OCI-LY7 (cell line): ENCODE results near the gene MORN5. TPM values are rescaled to one million over a fixed set of nuclear protein-coding genes. Genes with fewer than 3 reads are reported as not detected.

Source experiments
- BruUV-seq: library from RNA; stranded (reverse); fragments of 400-500 nt; replicated peaks from 2 replicates; lab custom pipeline; 2021; lab: Mats Ljungman, UMichigan
- CTCF ChIA-PET: fragments of 300-600 bp; sonication (Branson Sonifier 250); formaldehyde crosslinking; loops from one replicate; lab custom pipeline; 2022; ENCODE audit warnings: antibody characterized with exemption; ENCODE audit not compliant: unreplicated experiment; lab: Charles Lee
- POLR2A ChIA-PET: fragments of 300-600 bp; sonication (Branson Sonifier 250); formaldehyde crosslinking; loops from one replicate; lab custom pipeline; 2022; ENCODE audit warnings: antibody characterized with exemption; lab: Charles Lee
- DNase-seq: peaks from one replicate; pipeline ENCODE4 v3.0.0-alpha.2; 2015; ENCODE audit warnings: low spot score
- H2AFZ ChIP-seq: fragments of 200-600 bp; sonication (generic), shearing (Covaris generic); 2 replicates; pipeline ENCODE4 v1.6.1; 2014; ENCODE audit warnings: mild to moderate bottlenecking, antibody characterized with exemption, low read length, moderate library complexity
- H3K27ac ChIP-seq: fragments of 200-600 bp; sonication (generic); 2 replicates; pipeline ENCODE4 v1.5.1; 2014; ENCODE audit warnings: mixed run types, low read depth, mild to moderate bottlenecking, moderate library complexity, low read length, inconsistent platforms; ENCODE audit not compliant: poor library complexity, severe bottlenecking
- H3K36me3 ChIP-seq: fragments of 200-600 bp; sonication (generic); 2 replicates; pipeline ENCODE4 v1.6.1; 2014; ENCODE audit warnings: mild to moderate bottlenecking, antibody characterized with exemption, low read length, moderate library complexity, mixed read lengths; ENCODE audit not compliant: insufficient read depth
- H3K4me1 ChIP-seq: fragments of 200-600 bp; sonication (generic); 2 replicates; pipeline ENCODE4 v1.5.1; 2014; ENCODE audit warnings: mild to moderate bottlenecking, low read length; ENCODE audit not compliant: insufficient read depth, poor library complexity, severe bottlenecking
- H3K4me2 ChIP-seq: fragments of 200-600 bp; sonication (generic); 2 replicates; pipeline ENCODE4 v1.6.1; 2014; ENCODE audit warnings: mild to moderate bottlenecking, low read length
- H3K4me3 ChIP-seq: fragments of 200-600 bp; sonication (generic); 2 replicates; pipeline ENCODE4 v1.5.1; 2014; ENCODE audit warnings: mild to moderate bottlenecking, low read depth, low read length; ENCODE audit not compliant: poor library complexity, severe bottlenecking
- H3K79me2 ChIP-seq: fragments of 200-600 bp; sonication (generic); 2 replicates; pipeline ENCODE4 v1.6.1; 2016; ENCODE audit warnings: low read depth, mild to moderate bottlenecking, low read length, moderate library complexity, mixed read lengths; ENCODE audit not compliant: insufficient read depth
- H3K9me2 ChIP-seq: fragments of 200-600 bp; sonication (generic); 2 replicates; pipeline ENCODE4 v1.6.1; 2016; ENCODE audit warnings: mild to moderate bottlenecking, low read length, mixed read lengths; ENCODE audit not compliant: insufficient read depth
- H3K9me3 ChIP-seq: fragments of 200-600 bp; sonication (generic); 2 replicates; pipeline ENCODE4 v1.6.1; 2014; ENCODE audit warnings: mild to moderate bottlenecking, mixed run types, low read length, mixed read lengths
- H4K20me1 ChIP-seq: fragments of 200-600 bp; sonication (generic); 2 replicates; pipeline ENCODE4 v1.6.1; 2014; ENCODE audit warnings: mild to moderate bottlenecking, antibody characterized with exemption, low read length, moderate library complexity, mixed read lengths; ENCODE audit not compliant: insufficient read depth
- EZH2phosphoT487 ChIP-seq: fragments of 200-600 bp; sonication (generic); IDR thresholded peaks from 2 replicates; pipeline ENCODE4 v1.6.1; 2018; ENCODE audit warnings: low read depth, borderline replicate concordance, mild to moderate bottlenecking, mixed run types, antibody characterized with exemption, low read length, moderate library complexity, mixed read lengths
- intact Hi-C: fragments of 100-400 bp; cut with micrococcal nuclease; formaldehyde crosslinking; loops from one replicate; pipeline ENCODE4 v1.10.0; 2022; ENCODE audit not compliant: unreplicated experiment
- total RNA-seq, 2 experiments: library from RNA; depleted of rRNA in 1 of 2; stranded (reverse); fragments of >200 nt in 1 of 2; shearing (Covaris generic) in 1 of 2; gene quantifications; 2 replicates each; pipeline ENCODE4 v1.2.3, GENCODE V29; 2014 to 2022
- TF ChIP-seq, protein P1 (sequence below): fragments of 200-600 bp; sonication (generic); conservative IDR thresholded peaks from 2 replicates; pipeline ENCODE4 v1.5.1; 2014; ENCODE audit warnings: mild to moderate bottlenecking, antibody characterized with exemption, low read length, moderate library complexity, mixed read lengths

MORN5 gene
- total RNA-seq, 2 experiments from 2014 or later, result not detected

DNA sequence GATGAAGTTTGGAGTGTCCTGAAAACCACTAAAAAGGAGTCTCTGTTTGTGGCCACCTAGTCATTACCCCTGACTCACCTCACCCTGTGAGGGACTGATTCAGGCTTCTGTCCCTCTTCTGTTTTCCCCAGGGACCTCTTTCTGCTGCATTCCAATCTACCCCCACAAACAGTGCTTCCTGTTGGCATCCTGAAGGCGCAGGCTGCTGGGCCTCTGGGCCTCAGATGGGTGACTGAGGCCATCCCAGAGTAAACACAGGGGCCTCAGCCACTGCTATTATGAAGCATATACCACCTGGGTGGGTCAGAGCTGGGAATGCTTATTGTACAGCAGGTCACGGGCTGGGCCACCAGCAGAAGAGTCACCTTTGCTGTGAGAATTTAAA is 20.0 kb downstream of the MORN5 start:
- H3K9me2 ChIP-seq, result no peaks in the 10 kb centered on the region
- H4K20me1 ChIP-seq, result no peaks in the 10 kb centered on the region
- no peak overlapping the region for H3K27ac ChIP-seq
- CTCF ChIA-PET, result no interaction called here
- no peak for DNase-seq
- no peaks in the 10 kb centered on the region for H3K4me1 ChIP-seq
- no peaks in the 10 kb centered on the region for H3K36me3 ChIP-seq
- H3K9me3 ChIP-seq, result no peaks in the 10 kb centered on the region
- TF ChIP-seq, protein P1, sequence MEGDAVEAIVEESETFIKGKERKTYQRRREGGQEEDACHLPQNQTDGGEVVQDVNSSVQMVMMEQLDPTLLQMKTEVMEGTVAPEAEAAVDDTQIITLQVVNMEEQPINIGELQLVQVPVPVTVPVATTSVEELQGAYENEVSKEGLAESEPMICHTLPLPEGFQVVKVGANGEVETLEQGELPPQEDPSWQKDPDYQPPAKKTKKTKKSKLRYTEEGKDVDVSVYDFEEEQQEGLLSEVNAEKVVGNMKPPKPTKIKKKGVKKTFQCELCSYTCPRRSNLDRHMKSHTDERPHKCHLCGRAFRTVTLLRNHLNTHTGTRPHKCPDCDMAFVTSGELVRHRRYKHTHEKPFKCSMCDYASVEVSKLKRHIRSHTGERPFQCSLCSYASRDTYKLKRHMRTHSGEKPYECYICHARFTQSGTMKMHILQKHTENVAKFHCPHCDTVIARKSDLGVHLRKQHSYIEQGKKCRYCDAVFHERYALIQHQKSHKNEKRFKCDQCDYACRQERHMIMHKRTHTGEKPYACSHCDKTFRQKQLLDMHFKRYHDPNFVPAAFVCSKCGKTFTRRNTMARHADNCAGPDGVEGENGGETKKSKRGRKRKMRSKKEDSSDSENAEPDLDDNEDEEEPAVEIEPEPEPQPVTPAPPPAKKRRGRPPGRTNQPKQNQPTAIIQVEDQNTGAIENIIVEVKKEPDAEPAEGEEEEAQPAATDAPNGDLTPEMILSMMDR, result no peak
- TF ChIP-seq EZH2phosphoT487, result no peak
- H2AFZ ChIP-seq, result no peak overlapping the region
- no peak overlapping the region for H3K4me2 ChIP-seq
- intact Hi-C loops, result no loop called here
- H3K79me2 ChIP-seq, result no peaks in the 10 kb centered on the region
- POLR2A ChIA-PET, result interaction anchor here (0.7 kb wide), 1 partner anchor 26 kb away, joined by 6 read pairs; no protein-coding TSS in a partner anchor
- no peak overlapping the region for H3K4me3 ChIP-seq
- no TSS peak for BruUV-seq

DNA sequence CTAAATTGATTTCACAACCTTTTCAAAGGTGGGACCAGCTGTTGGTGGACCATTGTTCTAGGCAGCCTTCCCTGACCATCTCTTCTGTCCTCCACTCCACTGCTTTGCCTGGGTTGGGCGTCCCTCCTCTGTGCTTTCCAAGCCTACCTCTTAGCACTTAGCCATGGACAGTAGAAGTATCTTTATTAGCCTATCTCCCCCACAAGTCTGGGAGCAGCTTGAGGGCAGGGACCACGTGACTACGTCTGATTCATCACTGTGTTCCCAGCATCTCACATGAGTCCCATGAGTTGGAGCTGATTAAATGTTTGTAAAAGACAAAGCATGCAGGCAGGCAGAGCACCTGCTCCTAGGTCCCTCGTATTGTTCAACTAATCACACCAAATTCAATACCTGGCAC is 20.9 kb downstream of the MORN5 start:
- no peak overlapping the region for H3K27ac ChIP-seq
- no peaks in the 10 kb centered on the region for H3K79me2 ChIP-seq
- CTCF ChIA-PET, result no interaction called here
- BruUV-seq, result no TSS peak
- no peaks in the 10 kb centered on the region for H3K36me3 ChIP-seq
- H3K4me1 ChIP-seq, result no peaks in the 10 kb centered on the region
- H3K4me3 ChIP-seq, result no peak overlapping the region
- H4K20me1 ChIP-seq, result no peaks in the 10 kb centered on the region
- POLR2A ChIA-PET, result interaction anchor here (0.7 kb wide), 1 partner anchor 65 kb away, joined by 3 read pairs; no protein-coding TSS in a partner anchor
- intact Hi-C loops, result no loop called here
- DNase-seq, result no peak
- H3K4me2 ChIP-seq, result no peak overlapping the region
- H3K9me2 ChIP-seq, result no peaks in the 10 kb centered on the region
- no peaks in the 10 kb centered on the region for H3K9me3 ChIP-seq
- TF ChIP-seq, protein P1, result no peak
- no peak for TF ChIP-seq EZH2phosphoT487
- no peak overlapping the region for H2AFZ ChIP-seq

DNA sequence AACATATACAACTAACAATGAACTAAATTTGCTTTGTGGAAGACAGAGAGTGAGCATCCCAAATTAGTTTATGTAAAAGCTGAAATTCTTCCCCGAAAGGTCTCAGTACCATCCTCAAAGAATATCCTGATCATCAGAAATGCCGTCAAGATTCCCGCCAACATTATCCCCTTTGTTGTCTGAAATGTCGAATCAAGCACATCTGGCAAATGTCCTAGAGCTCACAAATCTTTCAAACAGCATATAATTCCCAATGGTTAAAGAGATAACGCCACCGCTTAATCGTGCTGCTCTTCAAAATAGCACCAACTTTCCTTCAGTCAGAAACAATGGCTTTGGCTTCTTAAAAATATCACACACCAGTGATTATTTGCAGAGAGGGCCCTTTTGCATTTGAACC is 23.8 kb downstream of the MORN5 start:
- Histone ChIP-seq H3K79me2 (no peaks in the 10 kb centered on the region), H3K4me2 (no peak overlapping the region), H3K9me3 (no peaks in the 10 kb centered on the region), H3K27ac (no peak overlapping the region), H3K4me3 (no peak overlapping the region), H3K9me2 (no peaks in the 10 kb centered on the region), H3K4me1 (no peaks in the 10 kb centered on the region), H4K20me1 (no peaks in the 10 kb centered on the region), H2AFZ (no peak overlapping the region), H3K36me3 (no peaks in the 10 kb centered on the region)
- no peak for DNase-seq
- intact Hi-C loops, result loop anchor here (1.0 kb wide), 1 partner anchor 11 kb away; no protein-coding TSS in a partner anchor
- no TSS peak for BruUV-seq
- TF ChIP-seq EZH2phosphoT487, result no peak
- TF ChIP-seq, protein P1, result no peak
- POLR2A ChIA-PET, result no interaction called here
- CTCF ChIA-PET, result no interaction called here
